ENCODE results near the gene GLIS2.

DNA sequence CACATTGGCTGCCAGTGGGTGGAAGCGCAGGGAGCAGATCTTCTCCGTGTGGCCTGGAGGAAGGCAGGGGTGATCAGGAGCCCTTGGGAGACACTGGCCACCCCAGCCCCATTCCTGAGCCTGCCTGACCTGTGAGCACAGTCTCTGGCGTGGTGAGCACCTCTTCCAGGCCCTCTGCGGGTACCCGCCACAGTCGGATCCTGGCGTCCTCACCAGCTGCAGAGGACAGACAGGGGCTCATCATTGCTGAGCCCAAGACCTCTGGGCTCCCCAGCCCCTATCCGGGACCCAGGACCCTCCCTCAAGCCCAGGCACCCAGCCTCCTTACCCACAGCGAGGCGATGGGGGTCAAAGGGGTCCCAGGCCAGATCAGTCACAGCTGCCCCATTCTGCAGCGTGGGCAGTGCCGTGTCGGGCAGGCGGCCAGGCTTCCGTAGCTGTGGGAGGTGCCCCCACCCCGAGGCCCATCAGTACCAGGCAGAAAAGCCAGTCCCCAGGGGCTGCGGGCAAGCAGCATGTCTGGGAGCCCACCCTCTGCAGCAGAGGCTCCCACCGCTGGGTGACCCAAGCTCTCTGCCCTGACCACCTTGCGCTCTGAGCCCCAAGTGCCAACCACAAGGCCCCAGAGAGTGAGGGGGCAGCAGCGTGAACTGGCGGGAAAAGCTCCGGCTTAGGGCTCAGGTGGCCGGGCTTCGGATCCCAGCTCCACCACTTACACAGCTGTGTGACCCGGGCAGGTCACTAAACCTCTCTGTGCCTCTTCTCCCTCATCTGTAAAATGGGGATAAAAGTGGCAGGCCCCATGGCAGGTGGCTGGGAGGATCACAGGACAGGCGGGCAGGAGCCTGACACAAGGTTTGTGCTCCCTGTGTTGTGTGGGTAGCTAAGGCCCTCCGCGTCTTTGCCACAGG lies 45.4 kb downstream of the GLIS2 start:
- TF ChIP-seq, protein P1, sequence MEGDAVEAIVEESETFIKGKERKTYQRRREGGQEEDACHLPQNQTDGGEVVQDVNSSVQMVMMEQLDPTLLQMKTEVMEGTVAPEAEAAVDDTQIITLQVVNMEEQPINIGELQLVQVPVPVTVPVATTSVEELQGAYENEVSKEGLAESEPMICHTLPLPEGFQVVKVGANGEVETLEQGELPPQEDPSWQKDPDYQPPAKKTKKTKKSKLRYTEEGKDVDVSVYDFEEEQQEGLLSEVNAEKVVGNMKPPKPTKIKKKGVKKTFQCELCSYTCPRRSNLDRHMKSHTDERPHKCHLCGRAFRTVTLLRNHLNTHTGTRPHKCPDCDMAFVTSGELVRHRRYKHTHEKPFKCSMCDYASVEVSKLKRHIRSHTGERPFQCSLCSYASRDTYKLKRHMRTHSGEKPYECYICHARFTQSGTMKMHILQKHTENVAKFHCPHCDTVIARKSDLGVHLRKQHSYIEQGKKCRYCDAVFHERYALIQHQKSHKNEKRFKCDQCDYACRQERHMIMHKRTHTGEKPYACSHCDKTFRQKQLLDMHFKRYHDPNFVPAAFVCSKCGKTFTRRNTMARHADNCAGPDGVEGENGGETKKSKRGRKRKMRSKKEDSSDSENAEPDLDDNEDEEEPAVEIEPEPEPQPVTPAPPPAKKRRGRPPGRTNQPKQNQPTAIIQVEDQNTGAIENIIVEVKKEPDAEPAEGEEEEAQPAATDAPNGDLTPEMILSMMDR (conservative IDR thresholded peaks at IDR 0.05; ENCODE audit: low read depth, low read length): no peak
- no peak for TF ChIP-seq EZH2phosphoT487 (IDR thresholded peaks at IDR 0.05; ENCODE audit: borderline replicate concordance, low read length)
- no peak for TF ChIP-seq EZH2 (IDR thresholded peaks at IDR 0.05; ENCODE audit: low read length, unreplicated experiment)
